Pulmonary artery endothelial cell (primary cell): Measurements from ENCODE around the gene FAM177A1. TPM values are rescaled to one million over a fixed set of nuclear protein-coding genes. Genes with fewer than 3 reads are reported as not detected.
"Not testable (repeated sequence)": the region's sequence is repeated elsewhere in the genome, so short reads cannot be mapped to it uniquely, and the experiment has no call there.

ENCODE experiments used
- DNase-seq: peaks from one replicate; pipeline ENCODE4 v3.0.0-alpha.2; 2011; ENCODE audit warnings: low read depth, low spot score
- total RNA-seq: library from RNA; depleted of rRNA; stranded (reverse); fragments of >200 nt; gene quantifications from 2 replicates; pipeline ENCODE4 v1.2.3, GENCODE V29; 2014

FAM177A1 gene
- total RNA-seq, 1 donor from 2014 or later = 37.9 TPM

DNA sequence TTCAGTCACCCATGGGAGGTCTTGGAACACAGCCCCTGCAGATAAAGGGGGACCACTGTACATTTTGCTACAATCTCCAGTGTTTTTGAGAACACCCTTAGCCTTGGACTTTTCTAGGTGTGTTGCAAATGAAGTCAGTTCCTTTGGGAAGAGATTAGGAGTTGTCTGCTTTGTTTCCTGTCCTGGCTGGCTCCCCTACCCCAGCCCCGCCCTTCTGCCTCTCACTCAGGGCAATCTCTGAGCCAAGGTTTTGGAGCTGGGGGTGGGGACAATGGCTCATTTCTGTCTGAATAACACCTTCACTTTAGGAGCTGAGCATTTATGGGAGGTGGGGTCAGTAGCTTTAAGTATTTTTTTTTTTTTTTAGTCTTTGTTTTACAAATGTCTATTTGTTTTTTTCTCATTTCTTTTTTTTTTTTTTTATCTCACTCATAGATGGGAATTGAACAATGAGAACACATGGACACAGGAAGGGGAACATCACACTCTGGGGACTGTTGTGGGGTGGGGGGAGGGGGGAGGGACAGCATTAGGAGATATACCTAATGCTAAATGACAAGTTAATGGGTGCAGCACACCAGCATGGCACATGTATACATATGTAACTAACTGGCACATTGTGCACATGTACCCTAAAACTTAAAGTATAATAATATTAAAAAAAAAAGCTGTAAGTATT, 15.2 kb downstream of the FAM177A1 start:
- DNase-seq = not testable (repeated sequence)

DNA sequence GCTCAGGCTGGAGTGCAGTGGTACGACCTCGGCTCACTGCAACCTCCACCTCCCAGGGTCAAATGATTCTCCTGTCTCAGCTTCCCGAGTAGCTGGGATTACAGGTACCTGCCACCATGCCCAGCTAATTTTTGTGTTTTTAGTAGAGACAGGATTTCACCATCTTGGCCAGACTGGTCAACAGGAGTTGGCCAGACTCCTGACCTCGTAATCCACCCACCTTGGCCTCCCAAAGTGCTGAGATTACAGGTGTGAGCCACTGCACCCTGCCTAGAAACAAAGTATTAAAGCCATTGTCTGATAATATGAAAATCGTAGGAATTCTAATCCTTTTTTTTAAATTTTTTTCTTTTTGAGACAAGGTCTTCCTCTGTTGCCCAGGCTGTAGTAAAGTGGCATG, 19.7 kb downstream of the FAM177A1 start:
- DNase-seq = not testable (repeated sequence)

DNA sequence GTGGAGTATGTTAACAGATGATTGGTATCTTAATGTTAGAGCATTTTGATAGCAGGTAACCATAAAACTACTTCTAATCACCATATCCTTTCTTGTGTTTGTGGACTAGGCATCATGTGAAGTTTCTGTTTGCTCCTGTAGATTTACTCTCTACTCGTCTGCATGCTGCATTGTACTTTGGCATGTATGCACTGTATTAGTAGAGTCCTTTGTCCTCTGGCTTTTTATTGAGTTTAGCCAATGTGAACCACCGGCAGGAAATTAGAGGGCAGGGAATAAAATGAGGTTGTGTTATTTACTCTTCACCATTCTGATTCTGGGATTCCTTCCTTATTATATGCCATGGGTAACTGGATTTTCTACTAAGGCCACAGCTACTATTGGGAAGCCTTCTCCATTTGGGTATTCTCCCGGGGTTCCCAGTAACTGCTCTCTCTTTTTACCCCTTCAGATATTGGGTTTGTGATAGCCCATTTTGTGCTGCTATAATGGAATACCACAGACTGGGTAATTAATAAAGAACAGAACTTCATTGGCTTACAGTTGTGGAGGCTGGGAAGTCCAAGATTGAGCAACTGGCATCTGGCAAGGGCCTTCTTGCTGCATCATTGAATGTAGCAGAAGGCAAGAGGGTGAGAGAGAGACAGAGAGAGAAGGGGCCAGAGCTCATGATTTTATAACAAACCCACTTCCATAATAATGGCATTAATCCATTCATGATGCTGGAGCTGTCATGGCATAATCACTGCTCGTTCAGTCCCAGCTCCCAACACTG, 22.4 kb downstream of the FAM177A1 start:
- DNase-seq = no peak

DNA sequence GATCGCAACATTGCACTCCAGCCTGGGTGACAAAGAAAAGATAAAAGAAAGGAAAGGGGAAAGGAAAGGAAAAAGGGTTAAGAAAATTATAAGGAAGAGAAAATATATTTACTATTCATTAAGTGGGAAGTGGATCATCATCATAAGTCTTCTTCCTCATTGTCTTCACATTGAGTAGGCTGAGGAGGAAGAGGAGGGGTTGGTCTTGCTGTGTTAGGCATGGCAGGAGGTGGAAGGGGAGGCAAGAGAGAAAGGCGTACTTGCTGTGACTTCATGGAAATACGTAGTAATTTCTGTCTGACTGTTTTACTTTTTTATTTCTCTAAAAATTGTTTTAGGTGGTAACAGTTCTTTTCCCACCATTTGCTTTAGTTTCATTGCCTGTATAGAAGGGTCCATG, 26.2 kb downstream of the FAM177A1 start:
- no peak for DNase-seq

DNA sequence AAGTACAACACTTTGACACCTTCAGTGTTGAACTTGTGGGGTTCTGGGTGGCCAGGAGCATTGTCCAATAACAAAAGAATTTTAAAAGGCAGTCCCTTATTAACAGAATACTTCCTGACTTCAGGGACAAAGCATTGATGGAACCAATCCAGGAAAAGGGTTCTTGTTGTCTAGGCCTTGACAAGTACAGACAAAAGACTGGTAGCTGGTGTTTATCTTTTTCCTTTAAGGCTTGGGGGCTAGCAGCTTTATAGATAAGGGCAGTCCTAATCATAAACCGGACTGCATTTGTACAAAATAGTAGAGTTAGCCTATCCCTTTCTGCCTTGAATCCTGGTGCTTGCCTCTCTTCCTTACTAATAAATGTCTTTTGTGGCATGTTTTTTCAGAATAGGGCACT, 27.4 kb downstream of the FAM177A1 start:
- no peak for DNase-seq

DNA sequence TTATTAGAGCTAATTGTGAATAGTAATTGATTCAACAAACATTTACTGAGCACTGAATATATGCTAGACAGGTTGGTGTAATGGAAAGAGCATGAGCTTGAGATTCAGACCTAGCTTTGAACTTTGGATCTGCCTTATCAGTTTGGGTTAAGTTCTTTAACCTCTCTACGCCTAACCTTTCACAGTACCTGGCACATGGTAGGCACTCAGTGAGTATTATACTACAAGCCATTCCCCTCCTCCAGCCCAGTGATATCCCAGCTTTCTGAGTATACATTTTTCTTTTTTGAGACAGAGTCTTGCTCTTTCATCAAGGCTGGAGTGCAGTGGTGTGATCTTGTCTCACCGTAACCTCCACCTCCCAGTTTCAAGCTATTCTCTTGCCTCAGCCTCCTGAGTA, 32.0 kb downstream of the FAM177A1 start:
- DNase-seq = no peak

DNA sequence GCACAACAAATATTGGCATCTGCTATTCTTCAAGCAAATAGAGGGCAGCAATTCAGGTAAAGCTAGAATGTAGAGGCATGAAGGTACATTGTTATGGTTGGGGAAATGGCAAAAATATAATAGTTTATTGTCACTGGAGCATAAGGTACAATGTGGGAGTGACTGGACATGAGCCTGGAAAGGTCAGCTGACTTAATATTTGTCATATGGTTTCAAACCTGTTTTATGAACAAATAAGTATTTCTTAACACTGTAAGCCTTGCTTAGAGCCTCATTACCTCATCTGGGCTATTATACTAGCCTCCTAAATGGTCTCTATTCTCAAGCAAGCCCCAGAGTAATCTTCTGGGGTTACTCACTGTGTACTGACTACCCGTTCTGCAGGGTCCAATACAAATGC, 33.7 kb downstream of the FAM177A1 start:
- no peak for DNase-seq

DNA sequence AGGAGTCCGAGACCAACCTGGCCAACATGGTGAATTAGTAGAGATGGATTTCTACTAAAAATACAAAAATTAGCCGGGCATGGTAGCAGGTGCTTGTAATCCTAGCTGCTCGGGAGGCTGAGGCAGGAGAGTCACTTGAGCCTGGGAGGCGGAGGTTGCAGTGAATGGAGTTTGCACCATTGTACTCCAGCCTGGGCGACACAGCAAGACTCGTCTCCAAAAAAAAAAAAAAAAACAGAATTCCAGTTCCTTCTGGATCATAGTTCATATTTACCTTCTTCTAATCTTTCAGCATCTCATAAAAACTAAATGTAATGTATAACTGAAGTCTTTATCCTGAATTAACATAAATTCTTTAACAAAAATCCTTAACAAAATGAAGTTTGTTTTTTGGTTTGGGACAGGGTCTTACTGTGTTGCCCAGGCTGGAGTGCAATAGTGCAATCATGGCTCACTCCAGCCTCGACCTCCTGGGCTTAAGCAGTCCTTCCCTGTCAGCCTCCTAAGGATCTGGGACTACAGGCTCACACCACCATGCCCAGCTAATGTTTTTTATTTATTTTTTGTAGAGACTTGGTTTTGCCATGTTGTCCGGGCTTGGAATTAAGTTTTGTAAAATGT, 37.6 kb downstream of the FAM177A1 start:
- DNase-seq = no peak

DNA sequence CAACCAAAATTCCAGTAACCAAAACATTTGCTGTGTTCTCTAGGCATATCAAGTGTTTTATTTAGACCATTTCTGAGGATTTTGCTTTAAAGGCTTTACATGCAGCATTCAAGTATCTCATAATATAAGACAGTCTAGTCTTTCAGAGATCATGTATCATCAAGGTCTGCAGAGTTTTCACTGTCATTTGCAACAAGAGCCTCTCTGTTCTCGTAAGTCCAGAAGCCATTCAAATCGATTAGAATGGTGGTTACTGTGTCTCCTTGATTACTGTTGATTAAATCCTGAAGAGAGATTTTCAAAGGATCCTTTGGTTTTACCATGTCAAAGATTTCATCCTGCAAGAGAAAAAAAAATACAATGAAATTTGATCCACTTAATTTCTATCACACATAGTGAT, 39.4 kb downstream of the FAM177A1 start:
- no peak for DNase-seq

DNA sequence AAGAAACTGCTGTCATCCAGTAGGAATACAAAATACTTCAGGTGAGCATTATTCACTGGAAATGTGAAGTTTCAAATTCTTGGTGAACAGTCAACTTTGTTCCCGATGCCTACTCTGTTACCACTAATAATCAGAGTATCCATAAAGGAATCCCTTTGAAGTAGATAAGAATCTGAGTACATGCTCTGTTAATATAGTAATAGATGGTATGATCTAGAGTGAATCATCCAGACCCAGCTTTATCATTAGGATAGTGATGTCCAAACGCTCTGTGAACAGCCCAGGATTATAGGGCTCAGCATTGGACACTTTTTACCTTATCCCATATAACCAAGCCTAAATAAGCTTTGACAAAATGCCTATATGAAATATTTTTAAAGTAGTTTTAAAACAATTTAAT, 42.4 kb downstream of the FAM177A1 start:
- DNase-seq = no peak

DNA sequence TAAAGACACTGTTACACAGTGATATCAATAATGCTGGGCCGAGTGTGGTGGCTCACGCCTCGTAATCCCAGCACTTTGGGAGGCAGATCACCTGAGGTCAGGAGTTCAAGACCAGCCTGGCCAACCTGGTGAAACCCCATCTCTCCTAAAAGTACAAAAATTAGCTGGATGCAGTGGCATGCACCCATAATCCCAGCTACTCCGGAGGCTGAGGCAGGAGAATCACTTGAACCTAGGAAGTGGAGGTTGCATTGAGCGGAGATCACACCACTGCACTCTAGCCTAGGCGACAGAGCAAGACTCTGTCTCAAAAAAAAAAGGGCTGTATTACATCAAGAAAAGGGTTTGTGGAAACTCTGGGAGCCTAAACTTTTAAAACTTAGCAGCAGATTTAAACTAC, 48.6 kb downstream of the FAM177A1 start:
- DNase-seq = not testable (repeated sequence)

DNA sequence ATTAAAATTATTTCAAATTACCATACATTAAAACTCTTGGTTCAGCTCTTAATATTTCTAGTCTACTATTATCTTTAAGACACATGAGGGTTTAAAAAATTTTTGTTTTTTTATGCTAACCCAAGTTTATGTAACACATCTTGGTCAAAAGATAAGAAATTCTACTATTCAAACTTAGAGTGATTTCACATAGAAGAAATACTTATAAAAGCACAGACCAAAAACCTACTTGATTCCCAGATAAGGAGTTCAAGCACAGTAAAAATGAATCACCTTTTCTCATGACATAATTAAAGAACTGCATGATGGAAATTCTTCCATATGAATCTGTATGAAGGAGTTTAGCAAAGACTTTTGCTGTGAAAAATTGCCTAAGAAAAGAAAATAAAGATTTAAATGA, 61.8 kb downstream of the FAM177A1 start:
- no peak for DNase-seq

DNA sequence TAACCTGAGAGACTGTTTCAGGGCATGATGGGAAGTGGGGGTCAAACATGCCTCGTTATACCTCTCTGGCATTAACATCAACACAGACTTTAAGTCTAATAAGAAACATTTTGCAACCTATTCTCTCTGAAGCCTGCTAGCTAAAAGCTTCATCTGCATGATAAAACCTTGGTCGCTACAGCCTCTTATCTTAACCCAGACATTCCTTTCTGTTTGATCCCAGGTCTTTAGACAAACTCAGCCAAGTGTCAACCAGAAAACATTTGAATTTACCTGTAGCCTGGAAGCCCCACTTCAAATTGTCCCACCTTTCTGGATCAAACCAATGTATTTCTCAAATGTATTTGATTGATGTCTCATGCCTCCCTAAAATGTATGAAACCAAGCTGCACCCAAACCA, 66.6 kb downstream of the FAM177A1 start:
- DNase-seq = no peak

DNA sequence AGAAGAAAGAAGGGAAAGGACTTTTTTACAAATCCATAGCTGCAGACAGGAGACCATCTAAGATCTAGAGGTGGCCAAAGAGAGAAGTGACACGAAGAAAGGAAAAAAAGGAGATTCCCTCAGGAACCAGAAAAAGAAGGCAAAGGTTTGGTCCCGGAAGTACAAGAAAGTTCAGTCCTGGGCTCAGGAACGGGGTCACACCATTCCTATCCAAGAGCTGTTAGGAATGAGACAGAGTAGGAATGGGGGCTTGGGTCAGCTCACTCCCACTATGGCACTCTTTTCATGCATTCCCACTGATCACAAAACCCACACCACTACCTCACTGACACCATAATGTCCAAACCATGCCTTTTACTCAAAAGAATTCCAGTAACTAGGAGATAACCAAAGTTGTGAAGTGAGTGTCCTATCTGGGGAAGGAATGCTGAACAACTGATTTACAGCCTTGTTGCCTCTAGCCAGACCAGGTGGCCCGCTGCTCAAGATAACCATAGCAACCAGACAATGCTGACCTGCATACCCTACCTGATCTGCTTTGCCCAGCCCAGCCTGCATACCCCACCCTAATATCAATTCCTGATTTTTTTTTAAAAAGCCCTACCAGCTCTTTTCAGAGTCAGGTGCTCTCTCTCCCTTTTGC, 67.4 kb downstream of the FAM177A1 start:
- DNase-seq = no peak

DNA sequence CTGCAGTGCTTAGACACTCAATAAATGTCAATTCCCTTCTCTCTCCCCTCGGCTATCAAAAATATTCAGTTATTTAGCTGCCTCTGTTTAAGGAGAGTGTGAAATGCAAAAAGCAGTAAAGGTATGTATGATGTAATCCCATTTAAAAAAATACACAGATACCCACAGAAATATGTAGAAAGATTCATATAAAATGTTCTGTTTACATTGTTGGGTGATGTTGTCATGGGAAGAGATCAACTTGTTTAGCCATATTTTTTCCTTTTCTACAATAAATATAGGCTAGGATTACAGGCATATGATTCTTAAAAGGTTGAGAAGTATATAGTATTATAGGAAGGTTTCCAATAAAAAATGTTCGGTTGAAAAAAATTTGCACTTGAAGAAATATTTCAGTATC, 68.0 kb downstream of the FAM177A1 start:
- no peak for DNase-seq

DNA sequence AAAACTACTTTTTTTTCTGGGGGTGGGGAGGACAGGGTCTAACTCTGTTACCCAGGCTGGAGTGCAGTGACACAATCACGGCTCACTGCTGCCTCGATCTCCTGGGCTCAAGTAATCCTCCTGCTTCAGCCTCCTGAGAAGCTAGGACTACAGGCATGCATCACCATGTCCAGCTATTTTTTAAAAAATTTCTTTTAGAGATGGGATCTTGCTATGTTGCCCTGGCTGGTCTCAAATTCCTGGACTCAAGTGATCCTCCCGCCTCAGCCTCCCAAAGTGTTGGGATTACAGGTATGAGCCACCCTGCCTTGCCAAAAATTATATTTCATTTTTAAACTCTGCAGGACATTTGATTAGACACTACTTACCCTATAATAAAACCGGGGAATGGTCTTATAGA, 70.2 kb downstream of the FAM177A1 start:
- no peak for DNase-seq

DNA sequence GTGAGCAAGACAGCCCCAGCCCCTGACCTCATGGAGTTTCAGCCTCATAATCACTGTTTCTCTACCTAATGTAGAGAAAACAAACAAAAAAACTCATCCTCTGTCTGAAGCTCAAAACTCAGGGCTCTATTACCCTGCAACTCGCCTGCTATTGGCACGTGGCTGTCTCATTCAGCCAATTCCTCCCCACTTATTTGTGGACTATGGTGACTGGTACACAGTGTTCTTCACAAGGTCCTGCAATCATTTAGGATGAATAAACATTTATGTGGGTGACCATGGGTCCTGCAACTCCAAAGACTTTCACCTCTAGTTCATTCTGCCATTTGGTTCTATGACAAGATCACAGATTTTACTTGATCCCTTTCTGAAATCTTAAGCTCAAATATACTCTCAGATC, 71.0 kb downstream of the FAM177A1 start:
- no peak for DNase-seq

DNA sequence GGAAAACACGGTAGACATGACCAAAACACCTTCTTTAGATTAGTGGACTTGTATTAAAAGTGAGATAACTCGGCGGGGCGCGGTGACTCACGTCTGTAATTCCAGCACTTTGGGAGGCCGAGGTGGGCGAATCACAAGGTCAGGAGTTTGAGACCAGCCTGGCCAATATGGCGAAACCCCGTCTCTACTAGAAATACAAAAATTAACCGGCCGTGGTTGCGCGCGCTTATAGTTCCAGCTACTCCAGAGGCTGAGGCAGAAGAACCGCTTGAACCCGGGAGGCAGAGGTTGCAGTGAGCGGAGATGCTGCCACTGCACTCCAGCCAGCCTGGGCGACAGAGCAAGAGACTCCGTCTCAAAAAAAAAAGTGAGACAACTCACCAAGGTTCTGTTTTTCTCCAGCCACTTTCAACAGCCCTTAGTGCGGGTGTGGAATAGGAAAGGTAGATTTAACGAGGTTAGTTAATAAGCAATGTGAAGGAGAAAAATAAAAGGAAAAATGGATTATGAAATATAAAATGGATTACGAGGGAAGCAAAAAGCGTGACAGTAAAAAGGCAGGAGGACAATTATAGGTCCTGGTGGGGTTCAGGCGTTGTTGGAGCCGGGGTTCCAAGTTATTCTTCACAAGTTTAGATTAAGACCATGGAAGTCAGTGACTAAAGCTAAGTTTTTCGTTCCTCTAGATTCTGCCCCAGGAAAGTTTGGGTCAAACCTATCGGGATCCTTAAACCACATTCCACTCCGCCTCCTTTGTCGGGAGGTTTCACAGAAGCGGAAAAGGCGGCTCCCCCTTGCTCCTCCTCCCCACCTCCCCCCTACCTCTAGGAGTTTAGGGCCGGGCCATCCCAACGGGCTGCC, 75.2 kb downstream of the FAM177A1 start:
- DNase-seq = no peak

DNA sequence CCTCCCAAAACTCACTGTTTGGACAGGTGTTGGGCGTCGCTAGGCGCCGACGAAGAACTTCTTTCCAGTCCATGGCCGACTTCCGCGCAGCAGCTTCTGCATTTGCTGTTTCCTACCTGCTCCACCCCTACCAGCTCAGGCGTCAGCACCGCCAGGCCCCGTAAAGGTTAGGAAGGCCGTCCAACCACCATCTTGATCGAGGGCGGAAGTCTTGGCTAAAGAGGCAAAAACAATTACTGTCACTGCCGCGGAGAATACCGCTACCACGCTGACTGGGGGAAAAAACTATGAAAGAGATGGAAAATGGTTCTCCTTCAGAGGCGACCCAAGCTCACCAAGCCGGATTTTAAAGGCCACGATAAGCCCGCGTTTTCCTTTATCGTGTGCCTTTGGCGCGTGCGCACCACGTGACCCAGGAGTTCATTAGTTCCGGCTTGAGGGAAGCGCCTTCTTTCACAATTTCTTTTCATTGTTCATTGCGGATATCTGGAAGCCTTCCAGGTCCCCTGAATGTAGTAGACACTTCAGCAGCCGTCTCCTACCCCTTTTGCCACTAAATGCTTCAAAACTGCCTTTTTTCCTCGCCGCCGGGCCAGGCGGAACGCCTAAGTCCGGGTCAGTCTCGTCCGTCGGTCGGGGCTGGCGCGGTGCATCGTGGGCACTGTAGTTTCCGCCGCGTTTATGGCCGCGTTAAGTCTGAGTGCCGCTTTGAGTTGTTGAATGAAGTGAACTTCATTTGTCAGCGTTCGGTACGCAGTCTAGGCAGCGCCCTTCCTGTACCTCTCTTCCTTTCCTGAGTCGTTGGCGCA, 76.0 kb downstream of the FAM177A1 start, which contains the start of the genes PPP2R3C and PRORP:
Gene PPP2R3C, minus strand, starts transcription at position 104 of the 809 bp plus-strand sequence. Its CDS starts 31 bp downstream, at position 73.
Gene PRORP, plus strand, starts transcription at position 666 of the 809 bp plus-strand sequence. CDS start 694 bp downstream, outside the sequence.
- peak; percentile 83 for DNase-seq
